Left lung (tissue), 10 donors: Measurements from ENCODE around the gene CPNE1. TPM values are rescaled to one million over a fixed set of nuclear protein-coding genes. Genes with fewer than 3 reads are reported as not detected.

Source experiments
- ATAC-seq: fragments of 200-7000 bp; cut with Tn5 transposase; one replicate; pipeline ENCODE4 v1.9.1; 2020; ENCODE audit warnings: moderate library complexity
- DNase-seq, 4 donors: peaks; one replicate each; pipeline ENCODE4 v3.0.0-alpha.2; 2013 to 2020
- H3K27ac ChIP-seq, 2 donors: fragments of 200-600 bp; sonication (generic) in 1 of 2; one replicate each; pipeline versions ENCODE4 v1.5.0 to v1.8.0; 2020 to 2021
- H3K27me3 ChIP-seq, 2 donors: fragments of 200-600 bp; sonication (generic) in 1 of 2; one replicate each; pipeline versions ENCODE4 v1.5.0 to v1.8.0; 2020 to 2021
- H3K36me3 ChIP-seq, 2 donors: fragments of 200-600 bp; sonication (generic) in 1 of 2; one replicate each; pipeline versions ENCODE4 v1.5.0 to v1.8.0; 2020 to 2021
- H3K4me1 ChIP-seq, 2 donors: fragments of 200-600 bp; one replicate each; pipeline ENCODE4 v1.8.0; 2021
- H3K4me3 ChIP-seq, 2 donors: fragments of 200-600 bp; sonication (generic) in 1 of 2; one replicate each; pipeline versions ENCODE4 v1.5.0 to v1.8.0; 2020 to 2021; ENCODE audit warnings: mild to moderate bottlenecking in 1 of 2
- H3K9me3 ChIP-seq, 2 donors: fragments of 200-600 bp; sonication (generic) in 1 of 2; one replicate each; pipeline versions ENCODE4 v1.5.0 to v1.8.0; 2020 to 2021
- CTCF ChIP-seq, 2 donors: fragments of 200-600 bp; sonication (generic) in 1 of 2; IDR thresholded peaks; one replicate each; pipeline versions ENCODE4 v1.5.0 to v1.8.0; 2021; ENCODE audit warnings: antibody characterized with exemption in 2 of 2
- intact Hi-C, 2 donors: fragments of 100-400 bp; cut with DNase I; formaldehyde crosslinking; loops; one replicate each; pipeline versions ENCODE4 v1.11.2 to v1.14.2; 2022
- polyA plus RNA-seq, 6 donors: library from polyadenylated mRNA; unstranded; fragments of 120-200 nt; gene quantifications; one replicate each; pipeline ENCODE4 v1.2.1, GENCODE V29; 2013; ENCODE audit not compliant: insufficient read length in 6 of 6
- total RNA-seq, 2 donors: library from RNA; stranded (reverse); fragmentation: NEBNext Ultra II Directional; extraction: Animal tissue kit (Norgen Biotek cat#: 25700); gene quantifications; one replicate each; pipeline ENCODE4 v1.2.1, GENCODE V29; 2021
- donor health status: DM: no; HTN: yes; CAD: no.
- donor health status: DM: no; HTN: no; CAD: no.

Gene CPNE1
- total and polyA plus RNA-seq, 8 donors = 149 to 272 (median 200) TPM

- no peak for TF ChIP-seq CTCF (IDR thresholded peaks at IDR 0.05)
- intact Hi-C loops = no loop called here
Observed at GRCh38 chr20:35699957-35700624, 35.4 kb upstream of the CPNE1 start.

GRCh38 chr20:35699127-35699956 lies 34.6 kb upstream of the CPNE1 start, which contains the start of the genes NFS1 and ROMO1:
Gene NFS1, minus strand, starts transcription at chr20:35699352. Its CDS starts 64 bp downstream, at chr20:35699288.
Gene ROMO1, plus strand, starts transcription at chr20:35699405. Its CDS starts 228 bp downstream, at chr20:35699633.
- H3K4me3 ChIP-seq = peak within 1 kb of the TSS; percentile 85 to 90
- TF ChIP-seq CTCF (IDR thresholded peaks at IDR 0.05) = no peak
- H3K36me3 ChIP-seq = peaks cover 0 to 40% of the 10 kb centered on the region in 2 donors
- DNase-seq (peak; percentile 84 to 96 (median 89)), ATAC-seq (peak; percentile 97)
- intact Hi-C loops = no loop called here
- peaks cover 10 to 32% of the 10 kb centered on the region in 2 donors for H3K4me1 ChIP-seq
- peak within 1 kb of the TSS; percentile 86 to 92 for H3K27ac ChIP-seq
- H3K27me3 ChIP-seq = no peaks in the 10 kb centered on the region
- H3K9me3 ChIP-seq = no peaks in the 10 kb centered on the region

More at GRCh38 chr20:35699957-35700624, 35.4 kb upstream of the CPNE1 start:
- H3K9me3 ChIP-seq = no peaks in the 10 kb centered on the region
- H3K36me3 ChIP-seq = peaks cover 0 to 42% of the 10 kb centered on the region in 2 donors
- no peaks in the 10 kb centered on the region for H3K27me3 ChIP-seq
- H3K27ac ChIP-seq = peak overlapping the region; percentile 86 to 92
- peaks cover 10 to 32% of the 10 kb centered on the region in 2 donors for H3K4me1 ChIP-seq
- no peak for DNase-seq
- peak overlapping the region; percentile 85 to 90 for H3K4me3 ChIP-seq
- no peak for ATAC-seq

- Histone ChIP-seq H3K27me3 (no peaks in the 10 kb centered on the region), H3K36me3 (peaks cover 0 to 40% of the 10 kb centered on the region in 2 donors), H3K9me3 (no peaks in the 10 kb centered on the region), H3K27ac (peak overlapping the region; percentile 86 to 92), H3K4me3 (peak overlapping the region; percentile 85 to 90), H3K4me1 (peaks cover 10 to 32% of the 10 kb centered on the region in 2 donors)
- DNase-seq (peak in 1 of 4 donors; percentile 34), ATAC-seq (peak; percentile 52)
- no peak for TF ChIP-seq CTCF (IDR thresholded peaks at IDR 0.05)
- intact Hi-C loops = no loop called here
Observed at GRCh38 chr20:35698298-35699126, 33.8 kb upstream of the CPNE1 start.

GRCh38 chr20:35697696-35698297 lies 33.1 kb upstream of the CPNE1 start:
- intact Hi-C loops = no loop called here
- no peaks in the 10 kb centered on the region for H3K9me3 ChIP-seq
- ATAC-seq = no peak
- no peak overlapping the region for H3K27ac ChIP-seq
- no peak for TF ChIP-seq CTCF (IDR thresholded peaks at IDR 0.05)
- DNase-seq = no peak
- H3K4me1 ChIP-seq = peaks cover 10 to 32% of the 10 kb centered on the region in 2 donors
- H3K36me3 ChIP-seq = peaks cover 0 to 39% of the 10 kb centered on the region in 2 donors
- H3K27me3 ChIP-seq = no peaks in the 10 kb centered on the region
- H3K4me3 ChIP-seq = peak overlapping the region in 1 of 2 donors; percentile 85
